Sigmoid colon (tissue), 4 donors: Measurements from ENCODE around the gene PRKD1.

Source experiments
- CTCF ChIP-seq, 4 experiments: fragments of 450-650 bp in 3 of 4; fragments of 200-600 bp in 1 of 4; IDR thresholded peaks; one replicate each; pipeline ENCODE4 v1.5.1; 2016 to 2019; ENCODE audit warnings: antibody characterized with exemption in 4 of 4, mild to moderate bottlenecking in 3 of 4, moderate library complexity in 2 of 4
- EP300 ChIP-seq, 4 donors: sonication (generic); formaldehyde crosslinking; IDR thresholded peaks; one replicate each; pipeline ENCODE4 v1.6.1; 2017; ENCODE audit warnings: antibody characterized with exemption in 4 of 4
- POLR2A ChIP-seq, 2 donors: fragments of 450-650 bp; IDR thresholded peaks; one replicate each; pipeline ENCODE4 v1.6.1; 2016; ENCODE audit warnings: antibody characterized with exemption in 2 of 2, mild to moderate bottlenecking in 2 of 2, moderate library complexity in 2 of 2
- POLR2AphosphoS5 ChIP-seq, 4 donors: sonication (generic); formaldehyde crosslinking; IDR thresholded peaks; one replicate each; pipeline ENCODE4 v1.6.1; 2017; ENCODE audit warnings: antibody characterized with exemption in 4 of 4

GRCh38 chr14:29783556-29783955 lies 144.1 kb downstream of the PRKD1 start:
- TF ChIP-seq CTCF (IDR thresholded peaks at IDR 0.05) (no peak), EP300 (IDR thresholded peaks at IDR 0.05) (no peak), POLR2A (IDR thresholded peaks at IDR 0.05) (no peak), POLR2AphosphoS5 (IDR thresholded peaks at IDR 0.05) (no peak)
